Mesenchymal stem cell (in vitro differentiated cells and primary cell): ENCODE results near the gene PEX3.

ENCODE experiments used
- DNase-seq: peaks from one replicate; pipeline ENCODE4 v3.0.0-alpha.2; 2013
- H2AFZ ChIP-seq: one replicate; pipeline ENCODE4 v1.6.1; 2013; ENCODE audit warnings: low read depth, mild to moderate bottlenecking, control low read depth, inconsistent platforms, low read length, moderate library complexity
- H2AK5ac ChIP-seq: 2 replicates; pipeline ENCODE4 v1.6.1; 2013; ENCODE audit warnings: low read length, moderate library complexity, mild to moderate bottlenecking, inconsistent platforms; ENCODE audit not compliant: severe bottlenecking
- H2BK120ac ChIP-seq: one replicate; pipeline ENCODE4 v1.6.1; 2013; ENCODE audit warnings: low read depth, mild to moderate bottlenecking, inconsistent platforms, low read length, moderate library complexity
- H2BK12ac ChIP-seq, 2 experiments: one replicate each; pipeline ENCODE4 v1.6.1; 2013; ENCODE audit warnings: inconsistent platforms in 2 of 2, low read length in 2 of 2, mild to moderate bottlenecking in 2 of 2, moderate library complexity in 2 of 2, control low read depth in 1 of 2
- H2BK15ac ChIP-seq: one replicate; pipeline ENCODE4 v1.6.1; 2013; ENCODE audit warnings: mild to moderate bottlenecking, low read depth, inconsistent platforms; ENCODE audit not compliant: poor library complexity, severe bottlenecking
- H2BK5ac ChIP-seq: 2 replicates; pipeline ENCODE4 v1.6.1; 2013; ENCODE audit warnings: low read depth, mild to moderate bottlenecking, low read length, control low read depth, inconsistent platforms; ENCODE audit not compliant: poor library complexity, severe bottlenecking
- H3K14ac ChIP-seq, 2 experiments: one replicate each; pipeline ENCODE4 v1.6.1; 2013; ENCODE audit warnings: inconsistent platforms in 2 of 2, low read length in 2 of 2, control low read depth in 1 of 2, mild to moderate bottlenecking in 1 of 2, moderate library complexity in 1 of 2
- H3K18ac ChIP-seq, 2 experiments: one replicate each; pipeline ENCODE4 v1.6.1; 2013; ENCODE audit warnings: inconsistent platforms in 2 of 2, low read length in 2 of 2, control low read depth in 1 of 2, low read depth in 1 of 2, mild to moderate bottlenecking in 1 of 2
- H3K23ac ChIP-seq, 2 experiments: one replicate each; pipeline ENCODE4 v1.6.1; 2013; ENCODE audit warnings: inconsistent platforms in 2 of 2, low read length in 2 of 2, mild to moderate bottlenecking in 2 of 2, moderate library complexity in 2 of 2, control low read depth in 1 of 2
- H3K27ac ChIP-seq: 2 replicates; pipeline ENCODE4 v1.5.1; 2013; ENCODE audit warnings: mild to moderate bottlenecking, moderate library complexity, low read length, control low read depth, inconsistent platforms; ENCODE audit not compliant: poor library complexity, severe bottlenecking
- H3K27me3 ChIP-seq, 2 experiments: 2 replicates each; pipeline versions ENCODE4 v1.6.1 to v1.7.0; 2013; ENCODE audit warnings: low read length in 2 of 2, mild to moderate bottlenecking in 2 of 2, moderate library complexity in 2 of 2, control low read depth in 1 of 2, inconsistent platforms in 1 of 2; ENCODE audit not compliant: control insufficient read depth in 1 of 2, insufficient read depth in 1 of 2
- H3K36me3 ChIP-seq, 2 experiments: 2 replicates each; pipeline versions ENCODE4 v1.6.1 to v1.7.0; 2013; ENCODE audit warnings: low read length in 2 of 2, control low read depth in 1 of 2, inconsistent platforms in 1 of 2, low read depth in 1 of 2, mild to moderate bottlenecking in 1 of 2; ENCODE audit not compliant: insufficient read depth in 2 of 2, control insufficient read depth in 1 of 2
- H3K4ac ChIP-seq, 2 experiments: one replicate each; pipeline ENCODE4 v1.6.1; 2013; ENCODE audit warnings: inconsistent platforms in 2 of 2, low read length in 2 of 2, mild to moderate bottlenecking in 2 of 2, moderate library complexity in 2 of 2, control low read depth in 1 of 2, low read depth in 1 of 2
- H3K4me1 ChIP-seq: 2 replicates; pipeline ENCODE4 v1.6.1; 2013; ENCODE audit warnings: low read depth, low read length, control low read depth; ENCODE audit not compliant: control insufficient read depth, insufficient read depth
- H3K4me2 ChIP-seq: 2 replicates; pipeline ENCODE4 v1.6.1; 2013; ENCODE audit warnings: low read length, mild to moderate bottlenecking, inconsistent platforms; ENCODE audit not compliant: poor library complexity, severe bottlenecking
- H3K4me3 ChIP-seq, 2 experiments: 2 replicates each; pipeline versions ENCODE4 v1.5.1 to v1.7.0; 2013; ENCODE audit warnings: low read length in 2 of 2, mild to moderate bottlenecking in 2 of 2, control low read depth in 1 of 2, low read depth in 1 of 2; ENCODE audit not compliant: insufficient read depth in 1 of 2
- H3K79me1 ChIP-seq: replicated peaks from 2 replicates; pipeline ENCODE4 v1.6.1; 2013; ENCODE audit warnings: mild to moderate bottlenecking, control low read depth, low read length, inconsistent platforms; ENCODE audit not compliant: poor library complexity, severe bottlenecking
- H3K9ac ChIP-seq: 2 replicates; pipeline ENCODE4 v1.7.0; 2013; ENCODE audit warnings: mild to moderate bottlenecking, low read length, moderate library complexity
- H3K9me3 ChIP-seq: 2 replicates; pipeline ENCODE4 v1.7.0; 2013; ENCODE audit warnings: mild to moderate bottlenecking, low read length; ENCODE audit not compliant: control insufficient read depth
- H4K8ac ChIP-seq: one replicate; pipeline ENCODE4 v1.6.1; 2013; ENCODE audit warnings: inconsistent platforms, mild to moderate bottlenecking, low read length, moderate library complexity
- H4K91ac ChIP-seq: one replicate; pipeline ENCODE4 v1.6.1; 2013; ENCODE audit warnings: mild to moderate bottlenecking, low read length, inconsistent platforms
- WGBS: methylation state at CpG from one replicate; pipeline ENCODE4 v1.1.7; 2013; ENCODE audit warnings: mixed read lengths; 5-methylcytosine and 5-hydroxymethylcytosine counted together

The PEX3 gene

GRCh38 chr6:143505111-143505510 is 54.5 kb downstream of the PEX3 start:
- Histone ChIP-seq H4K91ac (no peak overlapping the region), H2AFZ (no peak overlapping the region), H3K14ac (no peak overlapping the region), H3K4ac (no peak overlapping the region), H3K4me3 (no peak overlapping the region), H2BK15ac (no peak overlapping the region), H3K4me1 (peaks cover 3% of the 10 kb centered on the region), H2BK5ac (no peak overlapping the region), H3K27ac (no peak overlapping the region), H2BK12ac (no peak overlapping the region), H3K9me3 (no peaks in the 10 kb centered on the region), H3K4me2 (no peak overlapping the region), H3K36me3 (peaks cover 0 to 73% of the 10 kb centered on the region in 2 experiments), H3K27me3 (no peaks in the 10 kb centered on the region), H3K18ac (no peak overlapping the region), H3K79me1 (peaks cover 25% of the 10 kb centered on the region), H2BK120ac (no peak overlapping the region), H2AK5ac (no peak overlapping the region), H4K8ac (no peak overlapping the region), H3K9ac (no peak overlapping the region), H3K23ac (no peak overlapping the region)
- DNase-seq, result no peak
- WGBS, result 98% methylated on average over 5 of the region's 5 CpGs

- Histone ChIP-seq H3K27ac (no peak overlapping the region), H3K79me1 (peaks cover 22% of the 10 kb centered on the region), H4K8ac (no peak overlapping the region), H3K23ac (no peak overlapping the region), H3K27me3 (no peaks in the 10 kb centered on the region), H2AK5ac (no peak overlapping the region), H4K91ac (no peak overlapping the region), H3K9ac (no peak overlapping the region), H3K4me3 (no peak overlapping the region), H2BK5ac (no peak overlapping the region), H2AFZ (no peak overlapping the region), H3K9me3 (no peaks in the 10 kb centered on the region), H3K14ac (no peak overlapping the region), H3K18ac (no peak overlapping the region), H2BK12ac (no peak overlapping the region), H3K4me1 (peaks cover 5% of the 10 kb centered on the region), H3K4me2 (no peak overlapping the region), H2BK15ac (no peak overlapping the region), H3K36me3 (peaks cover 0 to 68% of the 10 kb centered on the region in 2 experiments), H3K4ac (no peak overlapping the region), H2BK120ac (no peak overlapping the region)
- DNase-seq, result no peak
- WGBS, result 95% methylated on average over 2 of the region's 2 CpGs
These were observed 54.9 kb downstream of the PEX3 start for GRCh38 chr6:143505537-143505936.

- H2BK5ac ChIP-seq, result no peak overlapping the region
- H2BK15ac ChIP-seq, result no peak overlapping the region
- H3K14ac ChIP-seq, result no peak overlapping the region
- H3K4me3 ChIP-seq, result no peak overlapping the region
- no peak overlapping the region for H4K8ac ChIP-seq
- 100% methylated on average over 3 of the region's 6 CpGs for WGBS
- peaks cover 6% of the 10 kb centered on the region for H3K4me1 ChIP-seq
- peaks cover 22% of the 10 kb centered on the region for H3K79me1 ChIP-seq
- H3K27ac ChIP-seq, result no peak overlapping the region
- no peak overlapping the region for H3K4me2 ChIP-seq
- H3K18ac ChIP-seq, result no peak overlapping the region
- no peaks in the 10 kb centered on the region for H3K9me3 ChIP-seq
- H3K23ac ChIP-seq, result no peak overlapping the region
- DNase-seq, result no peak
- no peak overlapping the region for H2BK120ac ChIP-seq
- H3K27me3 ChIP-seq, result no peaks in the 10 kb centered on the region
- H3K4ac ChIP-seq, result no peak overlapping the region
- H2AFZ ChIP-seq, result no peak overlapping the region
- H3K36me3 ChIP-seq, result peaks cover 0 to 62% of the 10 kb centered on the region in 2 experiments
- no peak overlapping the region for H4K91ac ChIP-seq
- no peak overlapping the region for H2BK12ac ChIP-seq
- no peak overlapping the region for H2AK5ac ChIP-seq
- H3K9ac ChIP-seq, result no peak overlapping the region
These were observed 55.6 kb downstream of the PEX3 start for GRCh38 chr6:143506199-143506598.

GRCh38 chr6:143506620-143507019 is 56.0 kb downstream of the PEX3 start:
- H3K4me1 ChIP-seq, result peaks cover 9% of the 10 kb centered on the region
- H4K8ac ChIP-seq, result no peak overlapping the region
- H3K9me3 ChIP-seq, result no peaks in the 10 kb centered on the region
- no peak for DNase-seq
- no peak overlapping the region for H2AK5ac ChIP-seq
- no peak overlapping the region for H3K4ac ChIP-seq
- no peak overlapping the region for H3K27ac ChIP-seq
- no peak overlapping the region for H3K4me2 ChIP-seq
- H3K27me3 ChIP-seq, result no peaks in the 10 kb centered on the region
- peaks cover 0 to 58% of the 10 kb centered on the region in 2 experiments for H3K36me3 ChIP-seq
- H2BK120ac ChIP-seq, result no peak overlapping the region
- no peak overlapping the region for H2AFZ ChIP-seq
- no peak overlapping the region for H3K23ac ChIP-seq
- no peak overlapping the region for H2BK5ac ChIP-seq
- H3K4me3 ChIP-seq, result no peak overlapping the region
- H2BK15ac ChIP-seq, result no peak overlapping the region
- H2BK12ac ChIP-seq, result no peak overlapping the region
- no peak overlapping the region for H4K91ac ChIP-seq
- H3K79me1 ChIP-seq, result peaks cover 23% of the 10 kb centered on the region
- 100% methylated on average over 2 of the region's 2 CpGs for WGBS
- H3K18ac ChIP-seq, result no peak overlapping the region
- no peak overlapping the region for H3K9ac ChIP-seq
- H3K14ac ChIP-seq, result no peak overlapping the region
